OCI-LY7 (cell line): Measurements from ENCODE around the gene SV2C.

Experiments
- CTCF ChIP-seq: fragments of 200-600 bp; sonication (generic); conservative IDR thresholded peaks from 2 replicates; pipeline ENCODE4 v1.5.1; 2014; ENCODE audit warnings: mild to moderate bottlenecking, antibody characterized with exemption, low read length, moderate library complexity, mixed read lengths
- EZH2phosphoT487 ChIP-seq: fragments of 200-600 bp; sonication (generic); IDR thresholded peaks from 2 replicates; pipeline ENCODE4 v1.6.1; 2018; ENCODE audit warnings: low read depth, borderline replicate concordance, mild to moderate bottlenecking, mixed run types, antibody characterized with exemption, low read length, moderate library complexity, mixed read lengths

DNA sequence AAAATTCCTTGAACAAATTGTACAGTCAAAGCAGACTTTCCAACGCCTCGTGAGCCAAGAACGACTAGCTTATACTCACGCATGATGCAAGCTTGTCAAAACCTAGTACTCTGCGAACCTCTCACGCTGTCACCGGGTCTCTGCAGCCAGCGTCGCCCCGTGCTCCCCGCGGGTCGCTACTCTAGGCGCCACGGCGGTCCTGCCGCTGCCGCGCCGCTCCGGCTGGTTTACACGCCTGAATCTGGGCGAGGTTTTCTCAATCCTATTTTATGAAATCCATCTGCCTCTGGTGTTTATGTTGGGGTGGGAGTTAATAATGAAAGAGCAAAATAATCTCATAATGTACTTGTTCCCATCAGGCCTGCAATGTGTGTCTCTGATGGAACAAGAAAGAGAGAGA lies 90.9 kb downstream of the SV2C start:
- no peak for TF ChIP-seq CTCF
- TF ChIP-seq EZH2phosphoT487, result no peak
